HG03280 (cell line): ENCODE results near the gene EXOC3.

ENCODE experiments used
- ATAC-seq: cut with Tn5 transposase; IDR thresholded peaks from one replicate; pipeline ENCODE4 v1.9.1; 2021; ENCODE audit warnings: mild to moderate bottlenecking, moderate library complexity; ENCODE audit not compliant: unreplicated experiment

The EXOC3 gene

GRCh38 chr5:437281-437771 is 5.7 kb upstream of the EXOC3 start:
- no peak for ATAC-seq

- ATAC-seq, result no peak
Measured at GRCh38 chr5:438481-438981, 4.4 kb upstream of the EXOC3 start.

GRCh38 chr5:439181-439580 is 3.8 kb upstream of the EXOC3 start:
- ATAC-seq, result no peak

- no peak for ATAC-seq
Measured at GRCh38 chr5:439636-440035, 3.3 kb upstream of the EXOC3 start.

- ATAC-seq, result no peak
Measured at GRCh38 chr5:440401-441201, 2.4 kb upstream of the EXOC3 start.

GRCh38 chr5:441996-442334 is 1.0 kb upstream of the EXOC3 start:
- ATAC-seq, result no peak

- peak; percentile 17 for ATAC-seq
Measured at GRCh38 chr5:443239-444151, 519 bp downstream of the EXOC3 start.

GRCh38 chr5:444226-444625 is 1.2 kb downstream of the EXOC3 start:
- no peak for ATAC-seq

- no peak for ATAC-seq
Measured at GRCh38 chr5:445591-445990, 2.6 kb downstream of the EXOC3 start.

GRCh38 chr5:446066-446882 is 3.3 kb downstream of the EXOC3 start:
- no peak for ATAC-seq

GRCh38 chr5:446883-447263 is 3.9 kb downstream of the EXOC3 start:
- ATAC-seq, result no peak

GRCh38 chr5:447501-447900 is 4.5 kb downstream of the EXOC3 start:
- ATAC-seq, result no peak

GRCh38 chr5:448061-448765 is 5.2 kb downstream of the EXOC3 start:
- ATAC-seq, result no peak

GRCh38 chr5:448766-449090 is 5.8 kb downstream of the EXOC3 start:
- no peak for ATAC-seq

- ATAC-seq, result no peak
Measured at GRCh38 chr5:449151-449550, 6.2 kb downstream of the EXOC3 start.

GRCh38 chr5:451587-452458 is 8.8 kb downstream of the EXOC3 start:
- no peak for ATAC-seq

GRCh38 chr5:452978-453710 is 10.2 kb downstream of the EXOC3 start:
- ATAC-seq, result no peak

GRCh38 chr5:453725-454481 is 10.9 kb downstream of the EXOC3 start:
- no peak for ATAC-seq
